ENCODE data around the gene CREB3L2.

DNA sequence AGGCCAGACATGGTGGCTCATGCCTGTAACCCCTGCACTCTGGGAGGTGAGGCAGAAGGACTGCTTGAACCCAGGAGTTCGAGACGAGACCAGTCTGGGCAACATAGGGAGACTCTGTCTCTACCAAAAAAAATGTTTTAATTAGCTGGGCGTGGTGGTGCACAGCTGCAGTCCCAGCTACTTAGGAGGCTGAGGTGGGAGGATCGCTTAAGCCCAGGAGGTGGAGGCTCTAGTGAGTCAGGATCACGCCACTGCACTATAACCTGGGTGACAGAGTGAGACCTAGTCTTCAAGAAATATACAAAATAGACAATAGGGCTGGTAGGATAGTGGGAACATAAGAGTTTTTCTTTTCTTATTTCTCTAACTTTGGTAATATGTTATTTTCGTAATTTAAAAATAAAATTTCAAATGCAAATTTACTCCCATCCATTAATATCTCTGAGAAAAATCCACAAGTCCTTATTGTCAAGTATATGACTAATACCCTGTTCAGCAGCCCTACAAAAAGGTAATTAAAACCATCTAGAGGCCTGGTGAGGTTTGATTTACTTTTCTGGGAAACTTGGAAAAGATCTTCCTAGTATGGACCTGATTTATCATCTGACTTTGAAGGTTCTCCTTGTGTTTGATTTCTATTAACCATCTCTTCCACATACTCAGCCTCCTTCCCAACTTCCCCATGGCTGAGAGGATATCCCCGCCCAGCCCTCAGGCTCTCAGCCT is 50.0 kb downstream of the CREB3L2 start:
- TF ChIP-seq, protein P1, sequence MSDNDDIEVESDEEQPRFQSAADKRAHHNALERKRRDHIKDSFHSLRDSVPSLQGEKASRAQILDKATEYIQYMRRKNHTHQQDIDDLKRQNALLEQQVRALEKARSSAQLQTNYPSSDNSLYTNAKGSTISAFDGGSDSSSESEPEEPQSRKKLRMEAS (IDR thresholded peaks at IDR 0.05) = no peak
- no peak for TF ChIP-seq ZNF530 (CRISPR knock-in tag; IDR thresholded peaks at IDR 0.05; ENCODE audit: low read depth)
- TF ChIP-seq NR2F1 (CRISPR knock-in tag; IDR thresholded peaks at IDR 0.05) = no peak
- no peak for TF ChIP-seq EZH2 (conservative IDR thresholded peaks at IDR 0.05; ENCODE audit: low read depth, low read length)
- TF ChIP-seq MIXL1 (CRISPR knock-in tag; IDR thresholded peaks at IDR 0.05) = no peak
- no peak for TF ChIP-seq TEAD3 (CRISPR knock-in tag; optimal IDR thresholded peaks at IDR 0.05; ENCODE audit: borderline replicate concordance)
- TF ChIP-seq, protein P2, sequence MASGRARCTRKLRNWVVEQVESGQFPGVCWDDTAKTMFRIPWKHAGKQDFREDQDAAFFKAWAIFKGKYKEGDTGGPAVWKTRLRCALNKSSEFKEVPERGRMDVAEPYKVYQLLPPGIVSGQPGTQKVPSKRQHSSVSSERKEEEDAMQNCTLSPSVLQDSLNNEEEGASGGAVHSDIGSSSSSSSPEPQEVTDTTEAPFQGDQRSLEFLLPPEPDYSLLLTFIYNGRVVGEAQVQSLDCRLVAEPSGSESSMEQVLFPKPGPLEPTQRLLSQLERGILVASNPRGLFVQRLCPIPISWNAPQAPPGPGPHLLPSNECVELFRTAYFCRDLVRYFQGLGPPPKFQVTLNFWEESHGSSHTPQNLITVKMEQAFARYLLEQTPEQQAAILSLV (CRISPR knock-in tag; IDR thresholded peaks at IDR 0.05; ENCODE audit: borderline replicate concordance) = no peak
- TF ChIP-seq, protein P3, sequence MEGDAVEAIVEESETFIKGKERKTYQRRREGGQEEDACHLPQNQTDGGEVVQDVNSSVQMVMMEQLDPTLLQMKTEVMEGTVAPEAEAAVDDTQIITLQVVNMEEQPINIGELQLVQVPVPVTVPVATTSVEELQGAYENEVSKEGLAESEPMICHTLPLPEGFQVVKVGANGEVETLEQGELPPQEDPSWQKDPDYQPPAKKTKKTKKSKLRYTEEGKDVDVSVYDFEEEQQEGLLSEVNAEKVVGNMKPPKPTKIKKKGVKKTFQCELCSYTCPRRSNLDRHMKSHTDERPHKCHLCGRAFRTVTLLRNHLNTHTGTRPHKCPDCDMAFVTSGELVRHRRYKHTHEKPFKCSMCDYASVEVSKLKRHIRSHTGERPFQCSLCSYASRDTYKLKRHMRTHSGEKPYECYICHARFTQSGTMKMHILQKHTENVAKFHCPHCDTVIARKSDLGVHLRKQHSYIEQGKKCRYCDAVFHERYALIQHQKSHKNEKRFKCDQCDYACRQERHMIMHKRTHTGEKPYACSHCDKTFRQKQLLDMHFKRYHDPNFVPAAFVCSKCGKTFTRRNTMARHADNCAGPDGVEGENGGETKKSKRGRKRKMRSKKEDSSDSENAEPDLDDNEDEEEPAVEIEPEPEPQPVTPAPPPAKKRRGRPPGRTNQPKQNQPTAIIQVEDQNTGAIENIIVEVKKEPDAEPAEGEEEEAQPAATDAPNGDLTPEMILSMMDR (CRISPR knock-in tag; IDR thresholded peaks at IDR 0.05) = no peak
- no peak for TF ChIP-seq HIVEP1 (CRISPR knock-in tag; IDR thresholded peaks at IDR 0.05)
- no peak for TF ChIP-seq SUZ12 (IDR thresholded peaks at IDR 0.05; ENCODE audit: low read depth, low read length)
- TF ChIP-seq POLR2A (IDR thresholded peaks at IDR 0.05; ENCODE audit: insufficient read depth in 1 of 2, low read depth in 2 of 2, low read length in 2 of 2) = no peak
- TF ChIP-seq, protein P4, sequence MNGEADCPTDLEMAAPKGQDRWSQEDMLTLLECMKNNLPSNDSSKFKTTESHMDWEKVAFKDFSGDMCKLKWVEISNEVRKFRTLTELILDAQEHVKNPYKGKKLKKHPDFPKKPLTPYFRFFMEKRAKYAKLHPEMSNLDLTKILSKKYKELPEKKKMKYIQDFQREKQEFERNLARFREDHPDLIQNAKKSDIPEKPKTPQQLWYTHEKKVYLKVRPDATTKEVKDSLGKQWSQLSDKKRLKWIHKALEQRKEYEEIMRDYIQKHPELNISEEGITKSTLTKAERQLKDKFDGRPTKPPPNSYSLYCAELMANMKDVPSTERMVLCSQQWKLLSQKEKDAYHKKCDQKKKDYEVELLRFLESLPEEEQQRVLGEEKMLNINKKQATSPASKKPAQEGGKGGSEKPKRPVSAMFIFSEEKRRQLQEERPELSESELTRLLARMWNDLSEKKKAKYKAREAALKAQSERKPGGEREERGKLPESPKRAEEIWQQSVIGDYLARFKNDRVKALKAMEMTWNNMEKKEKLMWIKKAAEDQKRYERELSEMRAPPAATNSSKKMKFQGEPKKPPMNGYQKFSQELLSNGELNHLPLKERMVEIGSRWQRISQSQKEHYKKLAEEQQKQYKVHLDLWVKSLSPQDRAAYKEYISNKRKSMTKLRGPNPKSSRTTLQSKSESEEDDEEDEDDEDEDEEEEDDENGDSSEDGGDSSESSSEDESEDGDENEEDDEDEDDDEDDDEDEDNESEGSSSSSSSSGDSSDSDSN (CRISPR knock-in tag; IDR thresholded peaks at IDR 0.05) = no peak
- TF ChIP-seq SRSF1 (optimal IDR thresholded peaks at IDR 0.05; ENCODE audit: low read depth, low read length) = no peak
- TF ChIP-seq ZNF674 (CRISPR knock-in tag; IDR thresholded peaks at IDR 0.05; ENCODE audit: low read depth) = no peak
